ENCODE results near the gene KLK7. TPM values are rescaled to one million over a fixed set of nuclear protein-coding genes. Genes with fewer than 3 reads are reported as not detected.
A peak's percentile ranks its signal among the peaks of the same experiment; 100 is the strongest.

The KLK7 gene
- total and polyA plus RNA-seq, 12 donors, result 0.03 to 0.06 TPM; not detected in 10

- H3K4me3 ChIP-seq, result peak overlapping the region in 1 of 4 donors; percentile 4
- WGBS, 4 donors, result 1 to 3% (median 2%) methylated on average over 38 to 68 of the region's 68 CpGs
Measured at GRCh38 chr19:51016798-51017683, 33.3 kb upstream of the KLK7 start.

GRCh38 chr19:51015691-51016267 is 32.1 kb upstream of the KLK7 start:
- no peak overlapping the region for H3K4me3 ChIP-seq
- WGBS, 4 donors, result 78 to 92% (median 85%) methylated on average over 9 to 19 of the region's 19 CpGs
- no peak overlapping the region for H3K27ac ChIP-seq
- no peak for DNase-seq
- peaks cover 0 to 8% of the 10 kb centered on the region in 2 donors for H3K4me1 ChIP-seq (replicated peaks in 1 of 2)
- intact Hi-C loops (cut with DNase I), result loop anchor here in 1 of 2 donors (10.0 kb wide), 1 partner anchor 79 kb away; no protein-coding TSS in a partner anchor
- H3K9me3 ChIP-seq (replicated peaks in 1 of 3), result no peaks in the 10 kb centered on the region
- TF ChIP-seq POLR2A (IDR thresholded peaks at IDR 0.05) (no peak), CTCF (IDR thresholded peaks at IDR 0.05) (no peak)
- H3K36me3 ChIP-seq (replicated peaks in 1 of 2), result no peaks in the 10 kb centered on the region
- peaks cover 42% of the 10 kb centered on the region for H3K27me3 ChIP-seq

More at GRCh38 chr19:51016798-51017683, 33.3 kb upstream of the KLK7 start:
- no peak for TF ChIP-seq POLR2A (IDR thresholded peaks at IDR 0.05)
- peak in 4 of 6 experiments; percentile 28 to 70 (median 52) for TF ChIP-seq CTCF (IDR thresholded peaks at IDR 0.05)
- no peaks in the 10 kb centered on the region for H3K9me3 ChIP-seq (replicated peaks in 1 of 3)
- no peaks in the 10 kb centered on the region for H3K36me3 ChIP-seq (replicated peaks in 1 of 2)
- H3K4me1 ChIP-seq (replicated peaks in 1 of 2), result peaks cover 0 to 8% of the 10 kb centered on the region in 2 donors
- H3K27ac ChIP-seq, result no peak overlapping the region
- DNase-seq, result peak in 5 of 7 donors; percentile 32 to 75 (median 47)
- peaks cover 42% of the 10 kb centered on the region for H3K27me3 ChIP-seq
- intact Hi-C loops (cut with DNase I), result loop anchor here in 1 of 2 donors (10.0 kb wide), 1 partner anchor 78 kb away; no protein-coding TSS in a partner anchor

GRCh38 chr19:51014242-51014641 is 30.5 kb upstream of the KLK7 start:
- intact Hi-C loops (cut with DNase I), result loop anchor here in 1 of 2 donors (10.0 kb wide), 1 partner anchor 81 kb away; no protein-coding TSS in a partner anchor
- WGBS, 4 donors, result 79 to 85% (median 81%) methylated on average over 5 to 6 of the region's 6 CpGs
- Histone ChIP-seq H3K27me3 (peaks cover 38% of the 10 kb centered on the region), H3K27ac (no peak overlapping the region), H3K4me1 (replicated peaks in 1 of 2) (peaks cover 0 to 8% of the 10 kb centered on the region in 2 donors), H3K36me3 (replicated peaks in 1 of 2) (no peaks in the 10 kb centered on the region), H3K4me3 (no peak overlapping the region), H3K9me3 (replicated peaks in 1 of 3) (no peaks in the 10 kb centered on the region)
- TF ChIP-seq POLR2A (IDR thresholded peaks at IDR 0.05) (no peak), CTCF (IDR thresholded peaks at IDR 0.05) (no peak)
- DNase-seq, result no peak

GRCh38 chr19:51012661-51013190 is 29.0 kb upstream of the KLK7 start:
- Histone ChIP-seq H3K4me3 (no peak overlapping the region), H3K36me3 (replicated peaks in 1 of 2) (no peaks in the 10 kb centered on the region), H3K27me3 (peaks cover 30% of the 10 kb centered on the region), H3K9me3 (replicated peaks in 1 of 3) (no peaks in the 10 kb centered on the region), H3K27ac (no peak overlapping the region), H3K4me1 (replicated peaks in 1 of 2) (no peaks in the 10 kb centered on the region)
- 59 to 64% (median 63%) methylated on average over 11 to 12 of the region's 12 CpGs for WGBS, 4 donors
- intact Hi-C loops (cut with DNase I), result loop anchor here in 1 of 2 donors (10.0 kb wide), 1 partner anchor 82 kb away; no protein-coding TSS in a partner anchor
- no peak for DNase-seq
- TF ChIP-seq POLR2A (IDR thresholded peaks at IDR 0.05) (no peak), CTCF (IDR thresholded peaks at IDR 0.05) (no peak)
